Activated naive CD4-positive, alpha-beta T cell treated with anti-CD3 and anti-CD28 coated beads, Interleukin-2, amount 50 U/mL, for 72 hours (primary cell): ENCODE results near the gene ATXN10. TPM values are rescaled to one million over a fixed set of nuclear protein-coding genes. Genes with fewer than 3 reads are reported as not detected.
"Not testable (repeated sequence)": the region's sequence is repeated elsewhere in the genome, so short reads cannot be mapped to it uniquely, and the experiment has no call there.

Experiments used
- ATAC-seq, 2 donors: fragments of 150-1000 bp; cut with Tn5 transposase; 2 replicates each; pipeline ENCODE4 v1.10.0; 2021; ENCODE audit warnings: mild to moderate bottlenecking in 2 of 2, moderate library complexity in 2 of 2
- DNase-seq, 2 donors: peaks; one replicate each; pipeline ENCODE4 v3.0.0; 2021 to 2022; ENCODE audit warnings: low spot score in 2 of 2
- H3K27ac Mint-ChIP-seq, 2 donors: one replicate each; pipeline ENCODE4 v1.8.0; 2022; ENCODE audit warnings: mild to moderate bottlenecking in 2 of 2, mixed read lengths in 2 of 2
- H3K36me3 Mint-ChIP-seq, 2 donors: one replicate each; pipeline ENCODE4 v1.8.0; 2022; ENCODE audit warnings: mixed read lengths in 2 of 2
- H3K9me3 Mint-ChIP-seq, 2 donors: one replicate each; pipeline ENCODE4 v1.8.0; 2022; ENCODE audit warnings: mixed read lengths in 2 of 2
- total RNA-seq, 2 donors: library from RNA; stranded (reverse); gene quantifications; one replicate each; pipeline ENCODE4 v1.2.3, GENCODE V29; 2022

ATXN10 gene
- total RNA-seq, 2 donors from 2014 or later, result 60.1 to 90.7 TPM

- H3K36me3 Mint-ChIP-seq, result peaks cover 4% of the 10 kb centered on the region in 2 donors
- H3K9me3 Mint-ChIP-seq, result no peaks in the 10 kb centered on the region
- ATAC-seq (no peak), DNase-seq (no peak)
- no peak overlapping the region for H3K27ac Mint-ChIP-seq
These were observed 105.6 kb downstream of the ATXN10 start for GRCh38 chr22:45777046-45777851.

- ATAC-seq, result no peak
- no peaks in the 10 kb centered on the region for H3K9me3 Mint-ChIP-seq
- H3K36me3 Mint-ChIP-seq, result peaks cover 4% of the 10 kb centered on the region in 2 donors
- no peak overlapping the region for H3K27ac Mint-ChIP-seq
- no peak for DNase-seq
These were observed 106.3 kb downstream of the ATXN10 start for GRCh38 chr22:45777852-45778375.

GRCh38 chr22:45781459-45781858 is 109.8 kb downstream of the ATXN10 start:
- H3K27ac Mint-ChIP-seq, result no peak overlapping the region
- DNase-seq, result no peak
- peaks cover 4 to 9% of the 10 kb centered on the region in 2 donors for H3K36me3 Mint-ChIP-seq
- no peaks in the 10 kb centered on the region for H3K9me3 Mint-ChIP-seq
- no peak for ATAC-seq

- Mint-ChIP-seq H3K9me3 (no peaks in the 10 kb centered on the region), H3K36me3 (peaks cover 4 to 9% of the 10 kb centered on the region in 2 donors), H3K27ac (no peak overlapping the region)
- ATAC-seq, result no peak
- DNase-seq, result no peak
These were observed 110.3 kb downstream of the ATXN10 start for GRCh38 chr22:45781966-45782365.

GRCh38 chr22:45783021-45783420 is 111.4 kb downstream of the ATXN10 start:
- H3K9me3 Mint-ChIP-seq, result no peaks in the 10 kb centered on the region
- H3K27ac Mint-ChIP-seq, result no peak overlapping the region
- H3K36me3 Mint-ChIP-seq, result peaks cover 4 to 9% of the 10 kb centered on the region in 2 donors

GRCh38 chr22:45783690-45784089 is 112.1 kb downstream of the ATXN10 start:
- Mint-ChIP-seq H3K27ac (no peak overlapping the region), H3K36me3 (peaks cover 4 to 9% of the 10 kb centered on the region in 2 donors), H3K9me3 (no peaks in the 10 kb centered on the region)
- DNase-seq (no peak), ATAC-seq (no peak)

More at GRCh38 chr22:45783021-45783420, 111.4 kb downstream of the ATXN10 start:
- ATAC-seq, result no peak
- DNase-seq, result no peak

- no peak overlapping the region for H3K27ac Mint-ChIP-seq
- ATAC-seq, result no peak
- peaks cover 4 to 11% of the 10 kb centered on the region in 2 donors for H3K36me3 Mint-ChIP-seq
- DNase-seq, result no peak
- H3K9me3 Mint-ChIP-seq, result no peaks in the 10 kb centered on the region
These were observed 113.0 kb downstream of the ATXN10 start for GRCh38 chr22:45784357-45785277.

GRCh38 chr22:45785458-45785857 is 113.8 kb downstream of the ATXN10 start:
- no peak overlapping the region for H3K27ac Mint-ChIP-seq
- ATAC-seq, result no peak
- H3K36me3 Mint-ChIP-seq, result peaks cover 4 to 18% of the 10 kb centered on the region in 2 donors
- DNase-seq, result no peak
- peaks cover 0 to under 1% of the 10 kb centered on the region in 2 donors for H3K9me3 Mint-ChIP-seq

- ATAC-seq (no peak), DNase-seq (no peak)
- no peak overlapping the region for H3K27ac Mint-ChIP-seq
- peaks cover 0 to 24% of the 10 kb centered on the region in 2 donors for H3K36me3 Mint-ChIP-seq
- H3K9me3 Mint-ChIP-seq, result peaks cover 0 to 6% of the 10 kb centered on the region in 2 donors
These were observed 115.1 kb downstream of the ATXN10 start for GRCh38 chr22:45786726-45787125.

- peaks cover 0 to 9% of the 10 kb centered on the region in 2 donors for H3K9me3 Mint-ChIP-seq
- no peak overlapping the region for H3K27ac Mint-ChIP-seq
- peaks cover 0 to 29% of the 10 kb centered on the region in 2 donors for H3K36me3 Mint-ChIP-seq
- no peak for DNase-seq
- no peak for ATAC-seq
These were observed 116.1 kb downstream of the ATXN10 start for GRCh38 chr22:45787759-45788158.

- DNase-seq, result no peak
- Mint-ChIP-seq H3K27ac (no peak overlapping the region), H3K36me3 (peaks cover 4 to 36% of the 10 kb centered on the region in 2 donors), H3K9me3 (peaks cover 2 to 14% of the 10 kb centered on the region in 2 donors)
- ATAC-seq, result no peak
These were observed 116.9 kb downstream of the ATXN10 start for GRCh38 chr22:45788522-45788921.

GRCh38 chr22:45790401-45790800 is 118.8 kb downstream of the ATXN10 start:
- no peak for DNase-seq
- Mint-ChIP-seq H3K27ac (no peak overlapping the region), H3K9me3 (peaks cover 8 to 27% of the 10 kb centered on the region in 2 donors), H3K36me3 (peaks cover 20 to 53% of the 10 kb centered on the region in 2 donors)
- no peak for ATAC-seq

- peaks cover 12 to 31% of the 10 kb centered on the region in 2 donors for H3K9me3 Mint-ChIP-seq
- ATAC-seq, result no peak
These were observed 121.5 kb downstream of the ATXN10 start for GRCh38 chr22:45793161-45793560.

GRCh38 chr22:45793892-45794291 is 122.3 kb downstream of the ATXN10 start:
- Mint-ChIP-seq H3K36me3 (peaks cover 38 to 82% of the 10 kb centered on the region in 2 donors), H3K27ac (no peak overlapping the region)
- no peak for ATAC-seq

More at GRCh38 chr22:45793161-45793560, 121.5 kb downstream of the ATXN10 start:
- no peak for DNase-seq
- H3K36me3 Mint-ChIP-seq, result peaks cover 38 to 78% of the 10 kb centered on the region in 2 donors
- H3K27ac Mint-ChIP-seq, result no peak overlapping the region

GRCh38 chr22:45796009-45796408 is 124.4 kb downstream of the ATXN10 start:
- Mint-ChIP-seq H3K9me3 (peaks cover 12 to 25% of the 10 kb centered on the region in 2 donors), H3K36me3 (peaks cover 38 to 63% of the 10 kb centered on the region in 2 donors)
- not testable (repeated sequence) for H3K27ac Mint-ChIP-seq, DNase-seq, ATAC-seq

More at GRCh38 chr22:45793892-45794291, 122.3 kb downstream of the ATXN10 start:
- peaks cover 12 to 31% of the 10 kb centered on the region in 2 donors for H3K9me3 Mint-ChIP-seq
- no peak for DNase-seq

- ATAC-seq (no peak), DNase-seq (no peak)
- Mint-ChIP-seq H3K27ac (no peak overlapping the region), H3K9me3 (peaks cover 7 to 12% of the 10 kb centered on the region in 2 donors), H3K36me3 (peaks cover 30 to 43% of the 10 kb centered on the region in 2 donors)
These were observed 127.7 kb downstream of the ATXN10 start for GRCh38 chr22:45799291-45799690.
